WI38 (cell line): ENCODE measurements around the gene LARP4B.

Experiments
- H3K4me3 ChIP-seq: 2 replicates; pipeline ENCODE4 v1.5.1; 2011; ENCODE audit warnings: low read depth, mild to moderate bottlenecking, control low read depth, low read length
- TF ChIP-seq, protein P1 (sequence below): IDR thresholded peaks from 2 replicates; pipeline ENCODE4 v1.5.1; 2012; ENCODE audit warnings: low read depth, mild to moderate bottlenecking, control low read depth, low read length

The LARP4B gene

GRCh38 chr10:846126-846685 lies 85.3 kb downstream of the LARP4B start:
- no peak overlapping the region for H3K4me3 ChIP-seq
- TF ChIP-seq, protein P1, sequence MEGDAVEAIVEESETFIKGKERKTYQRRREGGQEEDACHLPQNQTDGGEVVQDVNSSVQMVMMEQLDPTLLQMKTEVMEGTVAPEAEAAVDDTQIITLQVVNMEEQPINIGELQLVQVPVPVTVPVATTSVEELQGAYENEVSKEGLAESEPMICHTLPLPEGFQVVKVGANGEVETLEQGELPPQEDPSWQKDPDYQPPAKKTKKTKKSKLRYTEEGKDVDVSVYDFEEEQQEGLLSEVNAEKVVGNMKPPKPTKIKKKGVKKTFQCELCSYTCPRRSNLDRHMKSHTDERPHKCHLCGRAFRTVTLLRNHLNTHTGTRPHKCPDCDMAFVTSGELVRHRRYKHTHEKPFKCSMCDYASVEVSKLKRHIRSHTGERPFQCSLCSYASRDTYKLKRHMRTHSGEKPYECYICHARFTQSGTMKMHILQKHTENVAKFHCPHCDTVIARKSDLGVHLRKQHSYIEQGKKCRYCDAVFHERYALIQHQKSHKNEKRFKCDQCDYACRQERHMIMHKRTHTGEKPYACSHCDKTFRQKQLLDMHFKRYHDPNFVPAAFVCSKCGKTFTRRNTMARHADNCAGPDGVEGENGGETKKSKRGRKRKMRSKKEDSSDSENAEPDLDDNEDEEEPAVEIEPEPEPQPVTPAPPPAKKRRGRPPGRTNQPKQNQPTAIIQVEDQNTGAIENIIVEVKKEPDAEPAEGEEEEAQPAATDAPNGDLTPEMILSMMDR: no peak

DNA sequence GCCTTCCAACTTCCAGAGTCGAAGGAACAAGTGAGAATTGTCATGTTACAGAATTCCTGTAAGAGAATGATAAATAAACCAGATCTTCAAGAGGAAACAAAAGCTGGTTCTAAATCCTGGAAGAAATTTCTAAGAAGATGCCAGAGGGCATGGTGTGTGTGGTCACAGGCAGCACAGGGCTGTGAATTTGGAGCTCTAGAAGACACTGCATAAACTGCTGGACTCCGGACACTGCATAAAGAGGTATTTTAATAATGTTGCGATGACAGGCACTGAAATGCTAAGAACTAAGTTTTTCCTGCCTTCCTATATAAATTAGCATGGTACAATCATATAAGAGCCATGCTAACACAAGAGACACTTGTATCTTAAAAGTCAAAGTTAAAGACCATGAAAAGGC lies 86.0 kb downstream of the LARP4B start:
- no peak overlapping the region for H3K4me3 ChIP-seq
- TF ChIP-seq, protein P1: no peak

GRCh38 chr10:844552-844951 lies 87.0 kb downstream of the LARP4B start:
- TF ChIP-seq, protein P1: no peak
- no peak overlapping the region for H3K4me3 ChIP-seq

DNA sequence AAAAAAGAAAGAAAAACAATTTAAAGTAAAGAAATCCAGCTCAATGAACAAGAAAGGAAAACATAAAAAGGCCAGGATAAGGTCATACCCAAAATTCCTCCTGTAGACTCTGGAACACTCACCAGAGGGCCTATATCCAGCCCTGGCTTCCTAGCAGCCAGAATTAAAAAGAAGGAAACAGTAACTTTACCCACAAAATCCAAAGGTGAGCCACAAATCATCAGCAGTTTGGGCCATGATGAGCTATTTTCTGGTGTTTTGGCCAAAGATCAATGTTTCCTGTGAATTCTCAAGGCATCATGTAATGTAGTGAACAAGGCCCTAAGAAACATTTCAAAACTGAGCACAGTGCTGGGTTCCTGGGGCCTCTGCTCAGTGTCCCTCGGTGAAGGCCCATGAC lies 87.8 kb downstream of the LARP4B start:
- no peak overlapping the region for H3K4me3 ChIP-seq
- TF ChIP-seq, protein P1: no peak

DNA sequence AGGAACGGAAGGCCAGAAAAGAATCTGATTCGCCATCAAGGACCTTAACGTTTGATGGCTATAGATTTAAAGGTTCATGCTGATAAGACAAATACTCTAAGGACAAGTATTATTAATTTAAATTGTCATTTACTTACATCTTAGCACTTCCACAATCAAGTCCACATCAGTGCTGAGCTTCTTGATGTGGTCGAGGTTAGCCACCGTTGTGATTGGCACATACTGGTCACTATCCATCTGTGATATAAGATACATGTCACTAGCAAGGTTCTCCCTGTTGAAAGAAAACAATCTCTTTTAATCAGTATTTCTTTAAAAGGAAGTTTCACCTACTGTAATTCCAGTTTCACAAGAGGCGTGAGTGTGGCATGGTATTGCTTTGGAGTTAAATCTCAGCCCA lies 88.7 kb downstream of the LARP4B start:
- TF ChIP-seq, protein P1: no peak
- H3K4me3 ChIP-seq: no peak overlapping the region

GRCh38 chr10:841535-841934 lies 90.0 kb downstream of the LARP4B start:
- TF ChIP-seq, protein P1: no peak
- no peak overlapping the region for H3K4me3 ChIP-seq

- H3K4me3 ChIP-seq: no peak overlapping the region
These were observed 91.8 kb downstream of the LARP4B start for GRCh38 chr10:839550-840205.

More at GRCh38 chr10:839550-840205, 91.8 kb downstream of the LARP4B start:
- TF ChIP-seq, protein P1: no peak
